GM23338 (cell line): ENCODE results near the gene ZSWIM5. TPM values are rescaled to one million over a fixed set of nuclear protein-coding genes. Genes with fewer than 3 reads are reported as not detected.

ENCODE experiments used
- ATAC-seq: fragments of 200-7000 bp; cut with Tn5 transposase; 3 replicates; pipeline ENCODE4 v1.9.1; 2020
- DNase-seq: peaks from one replicate; pipeline ENCODE4 v3.0.0-alpha.2; 2015; ENCODE audit warnings: low spot score
- H2AFZ ChIP-seq: fragments of 200-600 bp; sonication (generic); 2 replicates; pipeline ENCODE4 v1.8.0; 2016; ENCODE audit warnings: antibody characterized with exemption, mild to moderate bottlenecking, moderate library complexity
- H3F3A ChIP-seq: fragments of 200-600 bp; sonication (generic); replicated peaks from 2 replicates; pipeline ENCODE4 v1.8.0; 2017; ENCODE audit warnings: antibody characterized with exemption, mixed run types, low read depth
- H3K27ac ChIP-seq: fragments of 200-600 bp; sonication (generic); 2 replicates; pipeline ENCODE4 v1.6.1; 2016; ENCODE audit warnings: low read depth
- H3K27me3 ChIP-seq: fragments of 200-600 bp; sonication (generic); 2 replicates; pipeline ENCODE4 v1.8.0; 2016; ENCODE audit warnings: mild to moderate bottlenecking, mixed run types, moderate library complexity; ENCODE audit not compliant: insufficient read depth
- H3K36me3 ChIP-seq: fragments of 200-600 bp; sonication (generic); 2 replicates; pipeline ENCODE4 v1.8.0; 2016; ENCODE audit warnings: mild to moderate bottlenecking; ENCODE audit not compliant: insufficient read depth
- H3K4me1 ChIP-seq: fragments of 200-600 bp; sonication (generic); 2 replicates; pipeline ENCODE4 v1.8.0; 2016; ENCODE audit warnings: mild to moderate bottlenecking, moderate library complexity; ENCODE audit not compliant: insufficient read depth
- H3K4me2 ChIP-seq: fragments of 200-600 bp; sonication (generic); 2 replicates; pipeline ENCODE4 v1.7.1; 2017; ENCODE audit warnings: mixed run types
- H3K4me3 ChIP-seq: fragments of 200-600 bp; sonication (generic); 2 replicates; pipeline ENCODE4 v1.6.1; 2016; ENCODE audit warnings: mixed run types
- H3K79me2 ChIP-seq: fragments of 200-600 bp; sonication (generic); replicated peaks from 2 replicates; pipeline ENCODE4 v1.8.0; 2017; ENCODE audit warnings: mild to moderate bottlenecking; ENCODE audit not compliant: insufficient read depth
- H3K9me2 ChIP-seq: fragments of 200-600 bp; sonication (generic); 2 replicates; pipeline ENCODE4 v1.8.0; 2017; ENCODE audit not compliant: insufficient read depth
- H4K20me1 ChIP-seq: fragments of 200-600 bp; sonication (generic); replicated peaks from 2 replicates; pipeline ENCODE4 v1.8.0; 2017; ENCODE audit warnings: mild to moderate bottlenecking; ENCODE audit not compliant: insufficient read depth
- H3K27ac Mint-ChIP-seq: 2 replicates; pipeline ENCODE4 v1.8.0; 2020; ENCODE audit warnings: inconsistent platforms, mild to moderate bottlenecking, moderate library complexity, mixed read lengths
- H3K27me3 Mint-ChIP-seq: 3 replicates; pipeline ENCODE4 v1.8.0; 2022; ENCODE audit warnings: low read depth, mild to moderate bottlenecking, moderate library complexity, mixed read lengths, inconsistent platforms; ENCODE audit not compliant: insufficient read depth, poor library complexity
- H3K36me3 Mint-ChIP-seq: 3 replicates; pipeline ENCODE4 v1.8.0; 2021; ENCODE audit warnings: low read depth, mild to moderate bottlenecking, inconsistent platforms, moderate library complexity, mixed read lengths
- H3K4me1 Mint-ChIP-seq: 3 replicates; pipeline ENCODE4 v1.8.0; 2020; ENCODE audit warnings: mild to moderate bottlenecking, inconsistent platforms, mixed read lengths
- H3K4me3 Mint-ChIP-seq: 3 replicates; pipeline ENCODE4 v1.8.0; 2021; ENCODE audit warnings: moderate library complexity, mild to moderate bottlenecking, inconsistent platforms, mixed read lengths
- H3K9me3 Mint-ChIP-seq: 3 replicates; pipeline ENCODE4 v1.8.0; 2020; ENCODE audit warnings: moderate library complexity, mild to moderate bottlenecking, inconsistent platforms, mixed read lengths
- CTCF ChIP-seq, 2 experiments: fragments of 200-600 bp in 1 of 2; sonication (generic) in 1 of 2; conservative IDR thresholded peaks; 2 replicates each; pipeline versions ENCODE4 v1.5.1 to v1.6.1; 2016 to 2017; ENCODE audit warnings: antibody characterized with exemption in 2 of 2, low read depth in 2 of 2, mild to moderate bottlenecking in 2 of 2, moderate library complexity in 1 of 2
- EZH2 ChIP-seq: fragments of 200-600 bp; sonication (generic); IDR thresholded peaks from one replicate; pipeline ENCODE4 v1.8.0; 2017; ENCODE audit warnings: antibody characterized with exemption, mild to moderate bottlenecking, low read depth; ENCODE audit not compliant: unreplicated experiment
- EZH2phosphoT487 ChIP-seq: fragments of 200-600 bp; sonication (generic); IDR thresholded peaks from one replicate; pipeline ENCODE4 v1.8.1; 2018; ENCODE audit warnings: antibody characterized with exemption; ENCODE audit not compliant: unreplicated experiment
- NANOG ChIP-seq: IDR thresholded peaks from 2 replicates; pipeline ENCODE4 v1.6.1; 2016; ENCODE audit warnings: antibody characterized with exemption, borderline replicate concordance
- POLR2AphosphoS5 ChIP-seq: IDR thresholded peaks from 2 replicates; pipeline ENCODE4 v1.6.1; 2016; ENCODE audit warnings: antibody characterized with exemption, low read depth
- STAT1 ChIP-seq: IDR thresholded peaks from one replicate; pipeline ENCODE4 v1.6.1; 2016; ENCODE audit warnings: antibody characterized with exemption; ENCODE audit not compliant: unreplicated experiment
- ZNF331 ChIP-seq: fragments of 250-450 bp; sonication (Bioruptor Pico); IDR thresholded peaks from 2 replicates; pipeline ENCODE4 v1.5.0; 2020; ENCODE audit warnings: low read depth, mild to moderate bottlenecking, moderate library complexity
- polyA plus RNA-seq: library from polyadenylated mRNA; unstranded; fragments of >200 nt; fragmentation: Nextera tagmentation; extraction: Ambion mirVana; gene quantifications from 2 replicates; pipeline ENCODE4 v1.2.1, GENCODE V29; 2016
- total RNA-seq: library from RNA; depleted of rRNA; stranded (reverse); fragments of >200 nt; shearing (Covaris generic); gene quantifications from 2 replicates; pipeline ENCODE4 v1.2.3, GENCODE V29; 2014
- TF ChIP-seq, protein P1 (sequence below): fragments of 250-450 bp; sonication (Bioruptor Pico); IDR thresholded peaks from 2 replicates; pipeline ENCODE4 v1.5.0; 2020; ENCODE audit warnings: mild to moderate bottlenecking, moderate library complexity

Gene ZSWIM5
- total and polyA plus RNA-seq, 2 experiments from 2014 or later, result 0.65 to 3.6 TPM

DNA sequence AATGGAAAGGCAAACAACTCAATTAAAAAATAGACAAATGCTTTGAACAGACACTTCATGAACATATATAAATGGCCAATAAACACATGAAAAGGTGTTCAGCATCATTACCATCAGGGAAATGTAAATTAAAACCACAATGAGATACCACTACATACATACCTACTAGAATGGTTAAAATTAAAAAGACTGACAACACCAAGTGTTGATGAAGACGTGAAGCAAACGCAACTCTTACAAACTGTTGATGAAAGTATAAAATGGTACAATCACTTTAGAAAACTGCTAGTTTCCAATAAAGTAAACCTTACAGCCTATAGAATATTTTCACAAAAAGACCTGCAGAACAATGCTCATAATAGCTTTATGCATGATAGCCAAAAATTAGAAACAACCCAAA is 230.2 kb downstream of the ZSWIM5 start (continued):
- TF ChIP-seq, protein P1, sequence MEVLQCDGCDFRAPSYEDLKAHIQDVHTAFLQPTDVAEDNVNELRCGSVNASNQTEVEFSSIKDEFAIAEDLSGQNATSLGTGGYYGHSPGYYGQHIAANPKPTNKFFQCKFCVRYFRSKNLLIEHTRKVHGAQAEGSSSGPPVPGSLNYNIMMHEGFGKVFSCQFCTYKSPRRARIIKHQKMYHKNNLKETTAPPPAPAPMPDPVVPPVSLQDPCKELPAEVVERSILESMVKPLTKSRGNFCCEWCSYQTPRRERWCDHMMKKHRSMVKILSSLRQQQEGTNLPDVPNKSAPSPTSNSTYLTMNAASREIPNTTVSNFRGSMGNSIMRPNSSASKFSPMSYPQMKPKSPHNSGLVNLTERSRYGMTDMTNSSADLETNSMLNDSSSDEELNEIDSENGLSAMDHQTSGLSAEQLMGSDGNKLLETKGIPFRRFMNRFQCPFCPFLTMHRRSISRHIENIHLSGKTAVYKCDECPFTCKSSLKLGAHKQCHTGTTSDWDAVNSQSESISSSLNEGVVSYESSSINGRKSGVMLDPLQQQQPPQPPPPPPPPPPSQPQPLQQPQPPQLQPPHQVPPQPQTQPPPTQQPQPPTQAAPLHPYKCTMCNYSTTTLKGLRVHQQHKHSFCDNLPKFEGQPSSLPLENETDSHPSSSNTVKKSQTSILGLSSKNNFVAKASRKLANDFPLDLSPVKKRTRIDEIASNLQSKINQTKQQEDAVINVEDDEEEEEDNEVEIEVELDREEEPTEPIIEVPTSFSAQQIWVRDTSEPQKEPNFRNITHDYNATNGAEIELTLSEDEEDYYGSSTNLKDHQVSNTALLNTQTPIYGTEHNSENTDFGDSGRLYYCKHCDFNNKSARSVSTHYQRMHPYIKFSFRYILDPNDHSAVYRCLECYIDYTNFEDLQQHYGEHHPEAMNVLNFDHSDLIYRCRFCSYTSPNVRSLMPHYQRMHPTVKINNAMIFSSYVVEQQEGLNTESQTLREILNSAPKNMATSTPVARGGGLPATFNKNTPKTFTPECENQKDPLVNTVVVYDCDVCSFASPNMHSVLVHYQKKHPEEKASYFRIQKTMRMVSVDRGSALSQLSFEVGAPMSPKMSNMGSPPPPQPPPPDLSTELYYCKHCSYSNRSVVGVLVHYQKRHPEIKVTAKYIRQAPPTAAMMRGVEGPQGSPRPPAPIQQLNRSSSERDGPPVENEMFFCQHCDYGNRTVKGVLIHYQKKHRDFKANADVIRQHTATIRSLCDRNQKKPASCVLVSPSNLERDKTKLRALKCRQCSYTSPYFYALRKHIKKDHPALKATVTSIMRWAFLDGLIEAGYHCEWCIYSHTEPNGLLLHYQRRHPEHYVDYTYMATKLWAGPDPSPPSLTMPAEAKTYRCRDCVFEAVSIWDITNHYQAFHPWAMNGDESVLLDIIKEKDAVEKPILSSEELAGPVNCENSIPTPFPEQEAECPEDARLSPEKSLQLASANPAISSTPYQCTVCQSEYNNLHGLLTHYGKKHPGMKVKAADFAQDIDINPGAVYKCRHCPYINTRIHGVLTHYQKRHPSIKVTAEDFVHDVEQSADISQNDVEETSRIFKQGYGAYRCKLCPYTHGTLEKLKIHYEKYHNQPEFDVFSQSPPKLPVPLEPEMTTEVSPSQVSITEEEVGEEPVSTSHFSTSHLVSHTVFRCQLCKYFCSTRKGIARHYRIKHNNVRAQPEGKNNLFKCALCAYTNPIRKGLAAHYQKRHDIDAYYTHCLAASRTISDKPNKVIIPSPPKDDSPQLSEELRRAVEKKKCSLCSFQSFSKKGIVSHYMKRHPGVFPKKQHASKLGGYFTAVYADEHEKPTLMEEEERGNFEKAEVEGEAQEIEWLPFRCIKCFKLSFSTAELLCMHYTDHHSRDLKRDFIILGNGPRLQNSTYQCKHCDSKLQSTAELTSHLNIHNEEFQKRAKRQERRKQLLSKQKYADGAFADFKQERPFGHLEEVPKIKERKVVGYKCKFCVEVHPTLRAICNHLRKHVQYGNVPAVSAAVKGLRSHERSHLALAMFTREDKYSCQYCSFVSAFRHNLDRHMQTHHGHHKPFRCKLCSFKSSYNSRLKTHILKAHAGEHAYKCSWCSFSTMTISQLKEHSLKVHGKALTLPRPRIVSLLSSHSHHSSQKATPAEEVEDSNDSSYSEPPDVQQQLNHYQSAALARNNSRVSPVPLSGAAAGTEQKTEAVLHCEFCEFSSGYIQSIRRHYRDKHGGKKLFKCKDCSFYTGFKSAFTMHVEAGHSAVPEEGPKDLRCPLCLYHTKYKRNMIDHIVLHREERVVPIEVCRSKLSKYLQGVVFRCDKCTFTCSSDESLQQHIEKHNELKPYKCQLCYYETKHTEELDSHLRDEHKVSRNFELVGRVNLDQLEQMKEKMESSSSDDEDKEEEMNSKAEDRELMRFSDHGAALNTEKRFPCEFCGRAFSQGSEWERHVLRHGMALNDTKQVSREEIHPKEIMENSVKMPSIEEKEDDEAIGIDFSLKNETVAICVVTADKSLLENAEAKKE (CRISPR knock-in tag), result no peak
- TF ChIP-seq STAT1 (no peak), EZH2phosphoT487 (no peak)

GRCh38 chr1:44973645-44974044 is 232.8 kb downstream of the ZSWIM5 start:
- Histone ChIP-seq H2AFZ (no peak overlapping the region), H3K4me3 (no peak overlapping the region), H3K27ac (no peak overlapping the region), H4K20me1 (no peaks in the 10 kb centered on the region; the same call in 1 of the 2 replicates), H3K4me1 (no peaks in the 10 kb centered on the region), H3K36me3 (peaks cover 14% of the 10 kb centered on the region; the same call in 1 of the 2 replicates), H3K79me2 (no peaks in the 10 kb centered on the region), H3K4me2 (no peak overlapping the region), H3F3A (no peaks in the 10 kb centered on the region), H3K27me3 (no peaks in the 10 kb centered on the region), H3K9me2 (no peaks in the 10 kb centered on the region)
- Mint-ChIP-seq H3K4me1 (no peaks in the 10 kb centered on the region), H3K4me3 (no peak overlapping the region), H3K27ac (no peak overlapping the region), H3K27me3 (no peaks in the 10 kb centered on the region), H3K9me3 (peaks cover 5% of the 10 kb centered on the region; the same call in 1 of the 3 replicates), H3K36me3 (peaks cover 35% of the 10 kb centered on the region)
- ATAC-seq, result no peak
- DNase-seq, result no peak
- TF ChIP-seq, protein P1 (CRISPR knock-in tag), result no peak
- no peak for TF ChIP-seq POLR2AphosphoS5
- no peak for TF ChIP-seq EZH2
- no peak for TF ChIP-seq STAT1
- TF ChIP-seq CTCF (conservative IDR thresholded peaks at IDR 0.05; ENCODE audit: low read depth in 2 of 2), result no peak
- no peak for TF ChIP-seq ZNF331
- TF ChIP-seq NANOG, result no peak
